Thoracic aorta (tissue), 2 donors: ENCODE measurements around the gene SCIN. TPM values are rescaled to one million over a fixed set of nuclear protein-coding genes. Genes with fewer than 3 reads are reported as not detected.

Experiments
- ATAC-seq: fragments of 150-250 bp; one replicate; pipeline ENCODE4 v1.8.0; 2017; ENCODE audit warnings: low read depth; ENCODE audit not compliant: insufficient number of reproducible peaks, low FRiP score
- DNase-seq: peaks from one replicate; pipeline ENCODE4 v3.0.0-alpha.2; 2020; ENCODE audit warnings: low spot score
- H3K27ac ChIP-seq, 2 donors: fragments of 200-600 bp; sonication (generic); 1 replicate in 1 of 2; 2 replicates in 1 of 2; pipeline ENCODE4 v1.5.1; 2016; ENCODE audit warnings: mild to moderate bottlenecking in 2 of 2, moderate library complexity in 2 of 2
- H3K27me3 ChIP-seq: fragments of 200-600 bp; sonication (generic); replicated peaks from 2 replicates; pipeline ENCODE4 v1.6.0; 2016; ENCODE audit warnings: mild to moderate bottlenecking; ENCODE audit not compliant: insufficient read depth
- H3K36me3 ChIP-seq: fragments of 200-600 bp; sonication (generic); one replicate; pipeline ENCODE4 v1.5.1; 2016
- H3K4me1 ChIP-seq, 2 donors: fragments of 200-600 bp; sonication (generic); 1 replicate in 1 of 2; 2 replicates in 1 of 2; pipeline versions ENCODE4 v1.5.1 to v1.6.0; 2016; ENCODE audit warnings: low read depth in 2 of 2, mild to moderate bottlenecking in 1 of 2; ENCODE audit not compliant: control insufficient read depth in 1 of 2
- H3K4me3 ChIP-seq: fragments of 200-600 bp; sonication (generic); 2 replicates; pipeline ENCODE4 v1.5.1; 2016; ENCODE audit warnings: mild to moderate bottlenecking
- H3K9me3 ChIP-seq: fragments of 200-600 bp; sonication (generic); 2 replicates; pipeline ENCODE4 v1.5.1; 2016
- CTCF ChIP-seq: fragments of 200-600 bp; sonication (generic); IDR thresholded peaks from one replicate; pipeline ENCODE4 v1.5.1; 2019; ENCODE audit warnings: antibody characterized with exemption
- total RNA-seq, 2 donors: library from RNA; depleted of rRNA; stranded (reverse); fragments of >200 nt; gene quantifications; one replicate each; pipeline versions ENCODE4 v1.1.0 to v1.2.3, GENCODE V29; 2016

Gene SCIN
- total RNA-seq, 2 donors from 2014 or later, result 0.49 to 2.0 TPM

GRCh38 chr7:12637328-12637727 lies 66.8 kb downstream of the SCIN start:
- no peak for ATAC-seq
- no peak for TF ChIP-seq CTCF
- Histone ChIP-seq H3K27me3 (no peaks in the 10 kb centered on the region), H3K4me3 (no peak overlapping the region), H3K4me1 (peaks cover 0 to 4% of the 10 kb centered on the region in 2 donors), H3K36me3 (no peaks in the 10 kb centered on the region), H3K27ac (no peak overlapping the region), H3K9me3 (no peaks in the 10 kb centered on the region)
- DNase-seq, result no peak

GRCh38 chr7:12637819-12638592 lies 67.5 kb downstream of the SCIN start:
- H3K4me3 ChIP-seq, result peak overlapping the region; percentile 44
- no peaks in the 10 kb centered on the region for H3K27me3 ChIP-seq
- no peaks in the 10 kb centered on the region for H3K36me3 ChIP-seq
- no peak for TF ChIP-seq CTCF
- peak; percentile 50 for ATAC-seq
- H3K4me1 ChIP-seq, result peaks cover 0 to 4% of the 10 kb centered on the region in 2 donors
- no peaks in the 10 kb centered on the region for H3K9me3 ChIP-seq
- H3K27ac ChIP-seq, result no peak overlapping the region
- no peak for DNase-seq

GRCh38 chr7:12638851-12639456 lies 68.4 kb downstream of the SCIN start:
- no peak overlapping the region for H3K27ac ChIP-seq
- peak; percentile 52 for TF ChIP-seq CTCF
- DNase-seq (no peak), ATAC-seq (no peak)
- H3K27me3 ChIP-seq, result no peaks in the 10 kb centered on the region
- H3K4me3 ChIP-seq, result no peak overlapping the region
- H3K36me3 ChIP-seq, result no peaks in the 10 kb centered on the region
- H3K4me1 ChIP-seq, result peaks cover 0 to 4% of the 10 kb centered on the region in 2 donors
- H3K9me3 ChIP-seq, result no peaks in the 10 kb centered on the region

GRCh38 chr7:12640299-12641096 lies 70.0 kb downstream of the SCIN start:
- DNase-seq, result no peak
- Histone ChIP-seq H3K27ac (no peak overlapping the region), H3K36me3 (no peaks in the 10 kb centered on the region), H3K4me3 (no peak overlapping the region), H3K4me1 (peaks cover 0 to 4% of the 10 kb centered on the region in 2 donors), H3K9me3 (no peaks in the 10 kb centered on the region), H3K27me3 (no peaks in the 10 kb centered on the region)
- no peak for TF ChIP-seq CTCF
- no peak for ATAC-seq

GRCh38 chr7:12641196-12641595 lies 70.7 kb downstream of the SCIN start:
- H3K4me1 ChIP-seq, result peaks cover 0 to 4% of the 10 kb centered on the region in 2 donors
- H3K4me3 ChIP-seq, result no peak overlapping the region
- DNase-seq, result no peak
- no peaks in the 10 kb centered on the region for H3K9me3 ChIP-seq
- ATAC-seq, result no peak
- no peaks in the 10 kb centered on the region for H3K36me3 ChIP-seq
- TF ChIP-seq CTCF, result no peak
- H3K27ac ChIP-seq, result no peak overlapping the region
- no peaks in the 10 kb centered on the region for H3K27me3 ChIP-seq
